Activated T-cell treated with anti-CD3 and anti-CD28 coated beads, Interleukin-2, amount 50 U/mL, for 48 hours (primary cell): ENCODE measurements around the gene OSBPL10.
"Not testable (repeated sequence)": the region's sequence is repeated elsewhere in the genome, so short reads cannot be mapped to it uniquely, and the experiment has no call there.

Experiments
- DNase-seq, 2 experiments: peaks; one replicate each; pipeline ENCODE4 v3.0.0-alpha.2; 2020

The OSBPL10 gene

DNA sequence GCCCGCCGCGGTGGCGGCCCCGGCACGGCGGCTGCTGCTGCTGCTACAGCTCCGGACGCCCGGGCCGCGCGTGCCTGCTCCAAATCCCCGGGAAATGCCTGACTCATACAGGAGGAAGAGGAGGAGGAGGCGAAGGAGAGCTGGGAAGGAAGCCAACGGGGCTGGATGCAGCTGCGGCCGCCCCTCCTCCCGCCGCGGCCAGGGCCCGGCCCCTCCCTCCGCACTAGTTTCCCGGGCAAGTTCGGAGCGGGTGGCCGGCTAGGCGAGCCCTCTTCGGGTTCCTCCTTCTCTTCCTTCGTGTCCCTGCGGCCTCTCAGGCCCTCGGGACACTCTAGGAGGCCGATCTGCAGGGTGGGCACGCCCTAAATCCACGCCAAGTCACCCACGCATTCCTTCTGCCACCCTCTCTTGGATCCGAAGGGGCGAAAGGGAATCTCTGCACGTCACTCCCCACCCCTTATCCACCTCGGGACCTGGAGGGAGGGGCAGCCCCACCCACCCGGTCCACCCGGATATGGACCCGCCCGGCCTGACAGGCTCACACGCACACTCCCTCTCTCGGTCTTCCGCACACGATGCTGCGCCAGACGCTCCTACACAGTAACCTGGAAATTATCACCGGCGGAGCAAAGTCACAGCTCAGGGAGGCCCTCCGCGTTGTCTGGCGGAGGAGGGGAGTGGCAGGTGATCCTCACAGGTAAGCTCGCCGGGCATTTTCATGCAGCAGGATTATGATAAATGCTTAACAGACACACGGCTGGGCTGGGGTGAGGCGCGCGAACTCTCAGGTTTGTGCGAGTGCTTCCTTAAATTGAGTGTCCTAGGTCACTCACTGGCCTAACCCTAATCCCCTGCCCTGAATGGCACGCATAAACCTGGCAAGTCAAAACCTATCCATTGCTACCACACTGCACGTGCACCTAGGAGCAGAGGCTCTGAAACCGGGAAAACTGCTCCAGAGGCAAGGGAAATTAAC is at the start of gene OSBPL10, which contains the start of gene ZNF860:
TSS of gene OSBPL10 (minus strand) at position 57 of the 976 bp plus-strand sequence. CDS start 83 bp downstream, outside the sequence.
TSS of gene ZNF860 (plus strand) at position 545 of the 976 bp plus-strand sequence. CDS start 7,330 bp downstream, outside the sequence.
- DNase-seq: peak; percentile 40 to 50

- DNase-seq: no peak
Observed at GRCh38 chr3:32026593-32026992, 45.5 kb upstream of the OSBPL10 start.

DNA sequence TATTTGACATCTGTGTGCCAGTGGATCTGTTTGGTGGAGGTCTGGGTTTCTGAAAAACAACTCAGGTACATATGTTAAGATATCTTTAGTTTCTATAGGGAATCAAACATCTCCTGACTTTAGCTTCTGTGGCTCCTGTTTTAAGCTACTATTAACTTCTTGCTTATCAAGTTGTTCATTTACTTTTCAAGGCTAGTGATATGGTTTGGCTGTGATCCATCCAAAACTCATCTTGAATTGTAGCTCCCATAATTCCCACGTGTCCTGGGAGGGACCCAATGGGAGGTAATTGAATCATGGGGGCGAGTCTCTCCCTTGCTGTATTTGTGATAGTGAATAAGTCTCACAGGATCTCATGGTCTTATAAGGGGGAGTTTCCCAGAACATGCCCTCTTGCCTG is 41.9 kb upstream of the OSBPL10 start:
- DNase-seq: no peak

DNA sequence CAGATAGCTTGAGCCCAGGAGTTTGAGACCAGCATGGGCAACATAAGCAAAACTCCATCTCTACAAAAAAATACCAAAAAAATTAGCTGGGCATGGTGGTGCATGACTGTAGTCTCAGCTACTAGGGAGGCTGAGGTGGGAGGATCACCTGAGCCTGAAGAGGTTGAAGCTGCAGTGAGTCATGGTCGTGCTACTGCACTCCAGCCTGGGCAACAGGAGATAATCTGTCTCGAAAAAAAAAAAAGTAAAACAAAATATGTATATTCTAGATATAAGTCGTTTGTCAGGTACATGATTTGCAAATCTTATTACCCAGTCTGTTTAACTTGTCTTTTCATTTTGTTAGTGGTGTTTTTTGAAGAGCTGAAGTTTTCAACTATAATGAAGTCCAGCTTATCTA is 40.7 kb upstream of the OSBPL10 start:
- no peak for DNase-seq

DNA sequence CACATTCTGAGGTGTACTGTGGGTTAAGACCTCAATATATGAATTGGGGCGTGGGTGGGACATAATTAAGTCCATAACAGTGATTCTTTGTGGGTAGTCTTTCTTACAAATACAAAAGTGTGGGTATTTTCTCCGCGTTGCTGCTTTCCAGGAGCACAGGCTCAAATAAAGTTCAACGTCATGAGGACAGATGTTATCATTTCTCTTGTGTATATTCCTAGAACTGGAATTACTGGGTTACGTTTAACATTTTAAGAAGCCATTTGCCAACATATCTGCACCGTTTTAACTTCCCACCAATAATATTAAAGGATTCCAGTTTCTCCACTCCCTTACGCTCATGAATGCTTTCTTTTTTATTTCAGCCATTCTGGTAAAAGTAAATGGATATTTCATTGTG is 40.1 kb upstream of the OSBPL10 start:
- no peak for DNase-seq

DNA sequence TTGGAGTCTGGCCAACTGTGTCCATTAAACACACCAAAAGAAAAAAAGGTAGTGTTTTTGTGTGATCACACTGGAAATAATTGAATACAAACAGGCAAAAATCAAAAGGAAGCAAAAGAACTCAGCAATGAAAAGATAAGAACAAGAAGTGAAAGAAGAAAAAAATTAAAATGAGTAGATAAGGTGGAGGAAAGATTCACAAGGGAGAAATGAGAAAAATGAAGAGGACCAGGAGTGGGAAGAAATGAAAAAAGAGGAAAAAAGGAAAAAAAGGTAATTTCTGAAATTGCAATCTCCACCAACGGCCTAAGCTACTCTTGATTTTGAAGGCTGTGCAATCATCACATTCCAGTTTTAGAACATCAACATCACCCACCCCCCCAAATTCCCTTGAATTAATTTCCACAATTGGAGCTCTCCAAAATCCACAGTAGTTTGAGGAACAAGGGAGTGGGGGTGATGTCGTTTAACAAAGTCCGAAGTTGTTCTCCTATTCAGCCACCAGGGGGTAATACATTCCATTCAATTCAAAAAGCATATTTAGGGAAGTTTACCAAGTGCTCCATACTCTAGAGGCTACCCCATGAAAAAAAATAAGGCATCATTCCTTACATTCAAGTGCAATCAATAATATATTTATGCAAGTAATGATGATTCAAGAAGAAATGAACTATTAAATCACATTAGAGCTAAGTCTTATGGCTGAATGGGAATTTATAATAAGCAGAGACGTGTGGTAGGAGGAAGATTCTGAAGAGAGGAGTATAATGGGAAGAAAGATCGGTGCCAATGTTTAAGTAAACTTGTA is 37.9 kb upstream of the OSBPL10 start:
- DNase-seq: no peak

DNA sequence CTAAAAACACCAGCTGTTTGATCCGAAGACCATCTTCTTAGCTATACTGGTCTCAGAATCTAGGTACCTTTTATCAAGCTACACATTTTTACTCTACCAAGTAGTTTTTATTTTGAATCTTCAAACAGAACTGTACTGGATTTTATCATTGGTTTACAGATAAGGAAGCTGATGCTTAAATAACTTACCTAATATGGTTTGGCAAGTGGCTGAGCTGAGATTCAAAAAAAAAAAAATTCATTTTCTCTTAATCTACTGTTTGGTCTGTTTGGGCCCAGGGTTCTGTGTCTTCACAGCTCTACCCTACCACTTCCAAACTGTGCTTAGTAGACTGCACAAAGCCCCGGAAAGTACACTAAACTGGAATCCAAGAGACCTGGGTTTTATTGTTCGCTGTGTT is 36.2 kb upstream of the OSBPL10 start:
- no peak for DNase-seq

DNA sequence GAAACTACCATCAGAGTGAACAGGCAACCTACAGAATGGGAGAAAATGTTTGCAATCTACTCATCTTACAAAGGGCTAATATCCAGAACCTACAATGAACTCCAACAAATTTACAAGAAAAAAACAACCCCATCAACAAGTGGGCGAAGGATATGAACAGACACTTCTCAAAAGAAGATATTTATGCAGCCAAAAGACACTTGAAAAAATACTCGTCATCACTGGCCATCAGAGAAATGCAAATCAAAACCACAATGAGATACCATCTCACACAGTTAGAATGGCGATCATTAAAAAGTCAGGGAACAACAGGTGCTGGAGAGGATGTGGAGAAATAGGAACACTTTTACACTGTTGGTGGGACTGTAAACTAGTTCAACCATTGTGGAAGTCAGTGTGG is 34.6 kb upstream of the OSBPL10 start:
- DNase-seq: not testable (repeated sequence)

- peak in 1 of 2 experiments; percentile 30 for DNase-seq
Observed at GRCh38 chr3:32010699-32011098, 29.6 kb upstream of the OSBPL10 start.

DNA sequence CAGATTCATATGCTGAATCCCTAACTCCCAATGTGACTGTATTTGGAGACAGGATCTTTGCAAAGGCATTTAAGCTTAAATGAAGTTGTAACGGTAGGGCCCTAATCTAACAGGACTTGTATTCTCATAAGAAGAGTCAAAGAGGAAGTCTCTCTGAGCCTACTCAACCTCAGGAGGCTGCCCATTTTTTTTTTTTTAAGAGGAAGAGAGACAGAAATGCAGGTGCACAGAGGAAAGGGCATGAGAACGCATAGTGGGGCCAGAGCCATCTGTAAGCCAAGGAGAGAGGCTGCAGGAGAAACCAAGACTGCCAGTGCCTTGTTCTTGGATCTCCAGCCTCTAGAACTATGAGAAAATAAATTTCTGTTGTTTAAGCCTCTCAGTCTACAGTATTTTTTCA is 28.9 kb upstream of the OSBPL10 start:
- no peak for DNase-seq

GRCh38 chr3:32009101-32009500 is 28.0 kb upstream of the OSBPL10 start:
- no peak for DNase-seq

DNA sequence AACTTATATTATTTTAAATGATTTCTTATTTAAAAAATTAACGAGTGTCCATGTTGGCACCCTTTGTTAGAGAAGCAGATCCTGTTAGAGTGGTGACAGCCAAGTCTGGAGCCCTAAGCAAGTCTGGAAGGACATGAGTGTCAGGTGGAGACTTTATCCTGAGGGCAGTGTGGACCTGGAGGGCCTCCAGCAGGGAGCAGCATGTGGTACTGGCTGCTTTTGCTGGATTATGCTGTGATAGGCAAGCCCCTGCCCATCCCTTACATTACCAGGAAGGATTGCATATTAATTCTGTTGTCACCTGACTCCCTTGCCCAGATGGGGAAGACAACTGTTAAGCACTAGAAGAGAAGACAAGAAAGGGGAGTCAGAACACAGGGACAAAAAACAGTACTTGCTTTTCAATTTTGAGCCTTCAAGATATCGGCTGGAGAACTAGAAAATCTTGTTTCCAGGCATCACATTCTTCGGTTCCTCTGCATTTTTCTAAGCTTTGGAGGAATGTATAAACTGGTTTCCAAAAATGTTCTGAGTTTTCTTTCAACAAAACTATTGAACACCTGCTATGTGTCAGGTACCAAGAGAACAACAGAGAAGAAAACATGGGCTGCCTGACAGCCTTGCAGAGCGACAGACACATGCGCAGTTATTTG is 23.2 kb upstream of the OSBPL10 start:
- no peak for DNase-seq

DNA sequence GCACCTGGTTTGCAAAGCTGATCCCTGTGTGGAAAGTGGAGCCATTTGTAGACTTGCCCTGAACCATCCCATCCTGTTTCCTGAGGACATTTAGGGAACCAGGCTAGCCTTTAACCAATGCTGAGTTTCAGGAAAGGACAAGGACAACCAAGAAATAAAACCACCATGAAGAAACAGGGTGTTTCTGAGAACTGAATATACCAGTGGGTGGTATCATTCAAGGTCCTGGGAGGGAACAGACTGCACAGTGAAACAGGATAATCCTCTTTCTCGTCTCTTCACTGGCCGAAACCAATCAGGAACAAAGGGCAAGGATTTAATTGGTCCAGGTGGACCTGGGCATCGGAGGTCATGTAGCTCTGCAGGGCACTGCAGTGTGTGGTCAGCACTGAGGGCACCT is 22.3 kb upstream of the OSBPL10 start:
- no peak for DNase-seq

GRCh38 chr3:32002561-32003368 is 21.7 kb upstream of the OSBPL10 start:
- DNase-seq: no peak

DNA sequence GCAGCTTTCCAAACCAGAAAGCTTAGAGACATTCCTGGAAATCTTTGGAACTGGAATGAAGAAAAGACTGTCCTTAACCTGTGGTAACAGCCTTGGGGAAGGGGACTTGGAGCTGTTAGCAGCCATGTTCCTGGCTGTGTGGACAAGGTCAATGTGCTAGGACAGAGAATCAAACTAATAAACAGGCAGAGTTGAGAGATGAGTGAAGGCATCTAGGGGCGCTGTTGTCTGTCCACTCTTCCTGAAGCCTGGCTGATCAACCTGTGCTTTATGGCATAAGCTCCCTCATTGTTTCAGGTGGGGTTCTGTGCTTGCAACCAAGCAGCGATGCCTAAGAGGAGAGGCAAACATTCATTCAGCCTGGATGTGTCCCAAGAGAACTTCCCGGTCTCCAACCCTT is 19.8 kb upstream of the OSBPL10 start:
- no peak for DNase-seq

GRCh38 chr3:31999907-32000439 is 18.9 kb upstream of the OSBPL10 start:
- no peak for DNase-seq

- DNase-seq: no peak
Observed at GRCh38 chr3:31997500-31997899, 16.4 kb upstream of the OSBPL10 start.

GRCh38 chr3:31996195-31996594 is 15.1 kb upstream of the OSBPL10 start:
- DNase-seq: no peak

DNA sequence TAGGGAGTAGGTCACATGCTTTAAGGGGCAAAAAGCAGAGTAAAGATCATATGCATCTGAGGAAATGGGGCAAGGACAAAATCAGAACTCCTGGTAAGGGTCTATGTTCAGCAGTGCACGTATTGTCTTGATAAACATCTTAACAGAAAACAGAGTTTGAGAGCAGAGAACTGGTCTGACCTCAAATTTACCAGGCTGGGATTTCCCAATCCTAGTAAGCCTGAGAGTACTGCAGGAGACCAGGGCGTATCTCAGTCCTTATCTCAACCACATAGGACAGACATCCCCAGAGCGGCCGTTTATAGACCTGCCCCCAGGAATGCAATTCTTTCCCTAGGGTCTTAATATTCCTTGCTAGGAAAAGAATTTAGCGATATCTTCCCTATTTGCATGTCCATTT is 14.0 kb upstream of the OSBPL10 start:
- DNase-seq: not testable (repeated sequence)

GRCh38 chr3:31993843-31994242 is 12.8 kb upstream of the OSBPL10 start:
- DNase-seq: no peak

GRCh38 chr3:31992995-31993394 is 11.9 kb upstream of the OSBPL10 start:
- DNase-seq: not testable (repeated sequence)

- DNase-seq: no peak
Observed at GRCh38 chr3:31988271-31988670, 7.2 kb upstream of the OSBPL10 start.
